Fibroblast of villous mesenchyme (primary cell): ENCODE data around the gene MAT1A. TPM values are rescaled to one million over a fixed set of nuclear protein-coding genes. Genes with fewer than 3 reads are reported as not detected.
"Not testable (repeated sequence)": the region's sequence is repeated elsewhere in the genome, so short reads cannot be mapped to it uniquely, and the experiment has no call there.

Experiments used
- DNase-seq: peaks from one replicate; pipeline ENCODE4 v3.0.0-alpha.2; 2010; ENCODE audit warnings: low read depth
- H3K4me3 ChIP-seq: 2 replicates; pipeline ENCODE4 v1.5.1; 2011; ENCODE audit warnings: low read depth, mild to moderate bottlenecking, low read length
- total RNA-seq: library from RNA; depleted of rRNA; stranded (reverse); fragments of >200 nt; gene quantifications from 2 replicates; pipeline ENCODE4 v1.2.3, GENCODE V29; 2012

Gene MAT1A
- total RNA-seq, 1 donor: not detected

DNA sequence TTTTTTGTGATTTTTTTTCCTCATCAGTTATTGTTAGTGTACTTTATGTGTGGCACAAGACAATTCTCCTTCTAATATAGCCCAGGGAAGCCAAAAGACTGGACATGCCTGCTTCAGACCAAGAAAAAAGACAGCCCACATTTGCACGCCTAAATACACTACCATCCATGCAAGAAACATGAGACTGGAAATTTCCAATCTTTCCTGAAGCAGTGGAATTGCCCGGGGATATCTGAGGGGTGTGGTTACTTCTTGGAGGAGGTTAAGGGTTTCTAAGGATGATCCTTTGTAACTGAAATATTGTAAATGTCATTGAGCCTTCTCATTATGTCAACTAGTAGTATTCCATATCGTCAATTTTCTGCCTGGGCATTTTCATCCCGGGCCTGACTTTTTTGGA is 47.1 kb downstream of the MAT1A start:
- not testable (repeated sequence) for H3K4me3 ChIP-seq, DNase-seq

DNA sequence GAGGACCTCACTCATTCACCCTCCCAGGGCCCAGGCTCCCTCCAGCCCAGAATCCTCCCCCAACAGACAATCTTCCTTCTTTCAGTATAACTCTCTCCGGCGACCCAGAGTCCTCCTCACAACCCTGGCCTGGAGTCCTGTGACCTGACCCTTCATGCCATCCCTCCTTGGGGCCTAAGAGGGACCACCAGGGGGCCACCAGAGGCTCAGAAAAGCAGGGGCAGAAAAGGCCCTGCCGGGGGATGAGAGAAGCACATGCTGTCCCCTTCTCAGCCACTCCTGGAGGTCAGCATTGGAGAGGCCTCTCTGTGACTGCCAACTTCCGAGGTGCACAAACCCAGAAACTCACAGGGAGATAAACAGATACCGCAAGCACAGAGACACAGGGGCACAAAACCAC is 53.0 kb downstream of the MAT1A start:
- not testable (repeated sequence) for H3K4me3 ChIP-seq, DNase-seq

DNA sequence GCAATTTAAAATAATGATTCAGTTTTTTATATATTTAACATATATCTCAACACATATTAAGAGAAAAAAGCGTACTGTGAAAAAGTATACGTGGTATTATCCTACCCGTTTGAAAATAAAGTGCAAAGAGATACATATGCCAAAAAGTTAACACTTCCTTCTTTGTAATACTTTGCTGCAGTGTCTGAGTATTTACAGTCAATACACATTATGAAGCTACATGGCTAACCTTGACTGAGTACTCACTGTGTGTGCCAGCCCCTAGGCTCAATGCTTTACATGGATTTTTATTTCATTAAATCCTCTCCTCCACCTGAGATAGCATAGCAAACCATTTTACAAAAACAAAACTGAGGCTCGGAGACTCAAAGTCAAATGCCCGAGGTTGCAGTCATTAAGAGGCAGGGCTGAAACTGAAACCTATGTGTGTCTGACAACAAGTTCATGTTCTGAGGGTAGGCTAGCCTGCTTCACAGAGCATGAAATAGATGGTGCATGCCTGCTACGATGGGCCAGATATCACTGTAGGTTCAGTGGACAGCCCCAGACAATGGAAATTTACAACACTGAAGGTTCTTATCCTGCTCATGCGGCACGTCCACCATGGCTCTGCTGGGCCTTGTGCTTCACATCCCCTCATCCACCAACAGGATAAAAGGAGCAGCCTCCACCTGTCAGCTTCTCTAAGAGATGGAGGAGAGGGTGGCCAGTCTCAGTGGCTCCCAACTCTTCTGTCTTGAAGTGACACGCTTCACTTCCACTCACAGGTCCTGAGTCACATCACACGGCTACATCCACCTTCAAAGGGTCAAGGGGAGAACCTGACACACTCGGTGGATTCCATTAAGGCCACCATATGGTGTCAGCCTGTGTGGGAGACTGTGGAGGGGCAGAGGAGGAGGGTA is 54.9 kb downstream of the MAT1A start:
- not testable (repeated sequence) for H3K4me3 ChIP-seq, DNase-seq

DNA sequence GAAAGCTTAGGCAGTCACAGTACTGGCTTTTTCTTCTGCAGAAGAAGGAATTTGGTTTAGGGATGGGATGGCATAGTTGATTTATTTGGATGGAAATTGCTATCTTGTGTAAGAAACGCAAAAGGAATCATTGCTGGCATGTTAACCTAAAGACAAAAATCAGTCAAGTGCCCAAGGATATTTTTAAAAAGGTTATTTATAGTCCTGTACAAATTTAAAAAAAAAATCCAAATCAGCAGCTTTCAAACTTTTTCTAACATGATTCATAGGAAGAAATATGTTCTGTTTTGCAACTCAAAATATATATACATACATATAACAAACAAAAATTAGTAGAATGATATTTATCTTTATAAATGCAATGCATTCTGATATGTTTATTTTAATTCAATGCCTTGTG is 55.6 kb downstream of the MAT1A start:
- not testable (repeated sequence) for DNase-seq, H3K4me3 ChIP-seq

DNA sequence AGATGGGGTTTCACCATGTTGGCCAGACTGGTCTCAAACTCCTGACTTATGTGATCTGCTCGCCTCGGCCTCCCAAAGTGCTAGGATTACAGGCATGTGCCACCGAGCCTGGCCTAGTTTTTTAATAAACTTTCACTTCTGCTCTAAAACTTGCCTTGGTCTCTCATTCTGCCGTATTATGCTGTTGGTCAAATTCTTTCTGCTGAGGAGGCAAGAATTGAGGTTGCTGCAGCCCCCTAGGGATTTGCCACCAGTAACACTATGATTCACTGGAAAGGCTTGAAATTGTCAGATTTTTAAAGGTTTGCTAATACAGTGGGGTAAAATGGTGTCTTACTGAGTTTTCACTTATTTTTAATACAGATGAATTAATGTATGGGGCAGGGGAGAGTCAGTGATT is 62.7 kb downstream of the MAT1A start:
- not testable (repeated sequence) for DNase-seq, H3K4me3 ChIP-seq

DNA sequence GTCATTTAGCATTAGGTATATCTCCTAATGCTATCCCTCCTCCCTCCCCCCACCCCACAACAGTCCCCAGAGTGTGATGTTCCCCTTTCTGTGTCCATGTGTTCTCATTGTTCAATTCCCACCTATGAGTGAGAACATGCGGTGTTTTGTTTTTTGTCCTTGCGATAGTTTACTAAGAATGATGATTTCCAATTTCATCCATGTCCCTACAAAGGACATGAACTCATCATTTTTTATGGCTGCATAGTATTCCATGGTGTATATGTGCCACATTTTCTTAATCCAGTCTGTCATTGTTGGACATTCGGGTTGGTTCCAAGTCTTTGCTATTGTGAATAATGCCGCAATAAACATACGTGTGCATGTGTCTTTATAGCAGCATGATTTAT is 66.4 kb downstream of the MAT1A start:
- not testable (repeated sequence) for H3K4me3 ChIP-seq, DNase-seq

Other genes with a start within 250 kb of the MAT1A start
- 6.1 and 9.9 TPM in 2 replicates for gene TMEM254, start 211.0 kb downstream of the MAT1A start, total RNA-seq
- gene PLAC9, start 156.9 kb downstream of the MAT1A start, total RNA-seq: 0.43 and 0.64 TPM in 2 replicates
- gene ANXA11, start 84.1 kb downstream of the MAT1A start, total RNA-seq: 79.9 and 85.0 TPM in 2 replicates
- not detected in 2 replicates for gene DYDC1, start 67.1 kb upstream of the MAT1A start, total RNA-seq
- under 0.01 TPM in 1 of 2 replicates, not detected in the other for gene DYDC2, start 67.1 kb upstream of the MAT1A start, total RNA-seq
- 79.0 and 80.5 TPM in 2 replicates for gene PRXL2A, start 118.9 kb upstream of the MAT1A start, total RNA-seq
- 39.0 and 51.4 TPM in 2 replicates for gene TSPAN14, start 164.7 kb upstream of the MAT1A start, total RNA-seq
- gene SH2D4B, start 248.2 kb upstream of the MAT1A start, total RNA-seq: under 0.01 TPM in 1 of 2 replicates, not detected in the other